Measurements from ENCODE around the gene DDX1.

DNA sequence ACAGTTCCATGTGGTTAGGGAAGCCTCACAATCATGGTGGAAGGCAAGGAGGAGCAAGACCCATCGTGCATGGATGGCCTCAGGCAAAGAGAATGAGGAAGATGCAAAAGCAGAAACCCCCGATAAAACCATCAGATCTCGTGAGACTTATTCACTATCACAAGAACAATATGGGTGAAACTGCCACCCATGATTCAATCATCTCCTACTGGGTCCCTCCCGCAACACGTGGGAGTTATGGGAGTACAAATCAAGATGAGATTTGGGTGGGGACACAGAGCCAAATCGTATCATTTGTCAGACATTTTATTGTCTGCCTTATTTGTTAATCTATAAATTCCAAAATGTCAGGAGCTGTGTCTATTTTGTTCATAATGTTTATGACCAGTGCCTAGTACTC is 48.1 kb upstream of the DDX1 start:
- TF ChIP-seq, protein P1, sequence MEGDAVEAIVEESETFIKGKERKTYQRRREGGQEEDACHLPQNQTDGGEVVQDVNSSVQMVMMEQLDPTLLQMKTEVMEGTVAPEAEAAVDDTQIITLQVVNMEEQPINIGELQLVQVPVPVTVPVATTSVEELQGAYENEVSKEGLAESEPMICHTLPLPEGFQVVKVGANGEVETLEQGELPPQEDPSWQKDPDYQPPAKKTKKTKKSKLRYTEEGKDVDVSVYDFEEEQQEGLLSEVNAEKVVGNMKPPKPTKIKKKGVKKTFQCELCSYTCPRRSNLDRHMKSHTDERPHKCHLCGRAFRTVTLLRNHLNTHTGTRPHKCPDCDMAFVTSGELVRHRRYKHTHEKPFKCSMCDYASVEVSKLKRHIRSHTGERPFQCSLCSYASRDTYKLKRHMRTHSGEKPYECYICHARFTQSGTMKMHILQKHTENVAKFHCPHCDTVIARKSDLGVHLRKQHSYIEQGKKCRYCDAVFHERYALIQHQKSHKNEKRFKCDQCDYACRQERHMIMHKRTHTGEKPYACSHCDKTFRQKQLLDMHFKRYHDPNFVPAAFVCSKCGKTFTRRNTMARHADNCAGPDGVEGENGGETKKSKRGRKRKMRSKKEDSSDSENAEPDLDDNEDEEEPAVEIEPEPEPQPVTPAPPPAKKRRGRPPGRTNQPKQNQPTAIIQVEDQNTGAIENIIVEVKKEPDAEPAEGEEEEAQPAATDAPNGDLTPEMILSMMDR (IDR thresholded peaks at IDR 0.05 in 8 of 11, conservative IDR thresholded peaks at IDR 0.05 in 3 of 11), result no peak
- no peak for TF ChIP-seq POLR2A (IDR thresholded peaks at IDR 0.05)

All from spleen (tissue), 7 donors.